Stimulated activated CD4-positive, alpha-beta T cell treated with anti-CD3 and anti-CD28 coated beads, TNF-alpha, amount 100 ng/mL, for 48 hours (primary cell): ENCODE data around the gene MOGAT1.
"Not testable (repeated sequence)": the region's sequence is repeated elsewhere in the genome, so short reads cannot be mapped to it uniquely, and the experiment has no call there.

ENCODE experiments used
- DNase-seq, 3 donors: peaks; one replicate each; pipeline ENCODE4 v3.0.0-alpha.2; 2020; ENCODE audit warnings: low read depth in 3 of 3

Gene MOGAT1

DNA sequence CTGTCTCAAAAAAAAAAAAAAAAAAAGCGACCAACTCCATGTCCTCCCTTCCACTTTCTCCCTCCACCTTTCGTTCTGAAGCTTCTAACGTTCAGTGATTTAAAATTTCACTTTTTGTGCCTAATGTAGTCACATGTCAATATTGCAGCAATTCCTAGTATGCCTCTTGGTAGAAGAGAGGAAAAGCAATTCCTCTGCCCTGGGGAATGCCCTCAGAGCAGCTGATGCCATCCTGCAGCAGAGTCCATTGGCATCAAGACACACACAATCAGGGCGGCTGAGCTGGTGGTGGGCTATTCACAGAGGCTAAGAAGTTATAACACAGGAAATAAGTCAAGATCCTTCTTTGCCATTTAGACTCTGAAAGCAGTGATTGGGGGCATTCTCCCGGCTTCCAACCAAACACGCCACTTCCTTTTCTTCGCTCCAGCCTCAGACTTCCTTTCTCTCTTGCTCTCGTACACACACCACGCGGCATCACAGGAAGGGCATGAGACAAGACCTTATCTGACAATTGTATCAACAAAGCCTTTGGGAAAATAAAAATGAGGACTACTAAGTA lies 71.9 kb downstream of the MOGAT1 start:
- DNase-seq: no peak

GRCh38 chr2:222745836-222746559 lies 74.5 kb downstream of the MOGAT1 start:
- no peak for DNase-seq

DNA sequence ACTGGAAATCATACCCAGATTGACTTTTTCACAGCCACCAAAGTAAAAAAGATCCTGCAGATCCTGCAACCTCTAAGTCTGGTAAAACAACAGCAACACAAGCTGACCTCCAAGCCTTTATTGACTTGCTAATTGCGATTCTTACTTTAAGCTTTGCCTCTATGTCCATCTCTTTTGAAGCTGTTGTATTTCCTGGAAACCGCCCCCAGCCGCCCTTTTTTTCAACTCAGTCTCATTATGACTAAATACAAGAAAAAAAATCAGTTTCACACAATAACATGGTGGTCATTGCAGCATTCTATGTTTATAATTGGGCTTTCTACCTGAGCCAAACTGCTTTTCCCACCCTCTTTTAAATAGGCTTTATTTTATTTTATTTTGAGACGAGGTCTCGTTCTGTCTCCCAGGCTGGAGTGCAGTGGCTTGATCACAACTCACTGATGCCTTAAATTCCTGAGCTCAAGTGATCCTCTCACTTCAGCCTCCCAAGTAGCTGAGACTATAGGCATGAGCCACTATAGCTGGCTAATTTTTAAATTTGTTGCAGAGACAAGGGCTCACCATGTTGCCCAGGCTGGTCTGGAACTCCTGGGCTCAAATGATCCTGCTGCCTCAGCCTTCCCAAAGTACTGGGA lies 76.2 kb downstream of the MOGAT1 start:
- no peak for DNase-seq

DNA sequence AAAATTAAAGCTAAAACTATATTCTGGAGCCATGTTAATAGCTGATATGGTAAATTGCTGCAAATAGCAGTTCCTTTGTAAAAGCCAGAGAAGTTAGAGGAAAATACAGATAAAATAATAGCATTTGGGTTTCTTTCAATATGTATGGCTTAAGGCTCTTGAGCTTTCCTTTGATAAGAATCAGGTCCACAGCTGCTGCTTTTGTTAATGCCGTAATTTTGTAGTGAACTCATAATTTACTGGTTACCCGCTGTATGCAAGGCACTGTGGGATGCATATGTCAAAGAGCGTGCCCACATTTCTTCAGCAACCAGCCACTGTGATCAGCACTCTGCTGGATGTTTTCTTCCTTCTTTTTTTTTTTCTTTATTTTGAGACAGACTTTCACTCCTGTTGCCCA lies 79.1 kb downstream of the MOGAT1 start:
- DNase-seq: no peak

DNA sequence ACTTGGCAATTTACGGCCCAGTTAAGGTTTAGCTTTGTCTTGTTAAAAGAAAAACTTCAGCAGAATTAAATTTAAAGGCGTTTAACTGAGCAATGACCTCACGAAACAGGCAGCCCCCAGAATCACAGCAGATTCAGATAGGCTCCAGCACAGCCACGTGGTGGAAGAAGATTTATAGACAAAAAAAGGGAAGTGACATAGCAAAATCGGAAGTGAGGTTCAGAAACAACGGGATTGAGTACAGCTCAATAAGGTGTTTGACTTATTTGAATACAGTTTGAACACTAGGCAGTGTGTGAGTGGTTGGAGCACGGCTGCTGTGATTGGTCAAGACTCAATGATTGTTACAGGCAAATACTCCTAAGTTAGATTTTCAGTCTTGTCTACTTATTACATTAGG lies 79.8 kb downstream of the MOGAT1 start:
- DNase-seq: no peak

GRCh38 chr2:222751821-222752719 lies 80.6 kb downstream of the MOGAT1 start:
- DNase-seq: no peak

DNA sequence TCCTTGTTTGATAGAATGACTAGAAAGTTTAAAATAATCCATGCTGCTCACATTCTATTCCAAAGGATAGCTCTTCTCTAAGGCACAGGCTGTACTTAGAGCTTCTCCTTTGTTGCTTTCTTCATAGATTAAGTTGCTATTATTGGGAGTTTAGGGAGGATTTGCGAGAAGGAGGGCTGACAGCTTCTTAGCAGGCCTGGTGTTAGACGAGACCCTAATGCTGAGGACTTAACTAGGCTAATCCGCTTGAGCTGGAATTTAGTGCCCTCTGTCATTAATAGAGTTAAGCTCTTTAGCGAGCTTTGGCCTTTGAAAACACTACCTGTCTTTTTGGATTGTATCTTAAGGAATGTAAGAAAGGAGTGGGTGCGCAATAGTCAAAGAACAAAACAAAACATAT lies 81.3 kb downstream of the MOGAT1 start:
- DNase-seq: no peak

DNA sequence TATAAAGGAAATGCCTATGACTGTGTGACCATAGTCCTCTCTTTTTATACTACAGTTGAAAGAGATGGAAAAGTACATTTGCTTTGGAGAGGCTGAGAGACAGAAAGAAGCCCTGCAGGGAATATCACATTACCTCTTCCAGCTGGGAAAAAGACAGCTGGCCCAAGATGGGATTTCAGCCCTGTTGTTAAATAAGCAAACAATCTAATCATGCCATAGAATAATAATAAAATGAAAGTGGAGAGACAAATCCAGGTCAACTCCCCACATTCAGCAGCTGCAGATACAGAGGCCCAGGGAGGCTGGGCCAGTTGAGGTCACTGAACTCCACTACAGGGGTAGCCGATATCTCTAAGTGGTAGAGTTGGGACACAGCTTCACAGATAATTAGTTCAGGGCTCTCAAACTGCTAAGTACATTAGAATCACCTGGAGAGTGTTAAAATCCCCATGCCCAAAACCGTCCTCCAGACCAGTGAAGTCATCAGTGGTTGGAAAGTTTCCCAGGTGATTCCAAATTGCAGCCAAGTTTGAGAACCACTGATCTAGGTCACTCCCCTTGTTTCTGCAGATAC lies 81.9 kb downstream of the MOGAT1 start:
- no peak for DNase-seq

DNA sequence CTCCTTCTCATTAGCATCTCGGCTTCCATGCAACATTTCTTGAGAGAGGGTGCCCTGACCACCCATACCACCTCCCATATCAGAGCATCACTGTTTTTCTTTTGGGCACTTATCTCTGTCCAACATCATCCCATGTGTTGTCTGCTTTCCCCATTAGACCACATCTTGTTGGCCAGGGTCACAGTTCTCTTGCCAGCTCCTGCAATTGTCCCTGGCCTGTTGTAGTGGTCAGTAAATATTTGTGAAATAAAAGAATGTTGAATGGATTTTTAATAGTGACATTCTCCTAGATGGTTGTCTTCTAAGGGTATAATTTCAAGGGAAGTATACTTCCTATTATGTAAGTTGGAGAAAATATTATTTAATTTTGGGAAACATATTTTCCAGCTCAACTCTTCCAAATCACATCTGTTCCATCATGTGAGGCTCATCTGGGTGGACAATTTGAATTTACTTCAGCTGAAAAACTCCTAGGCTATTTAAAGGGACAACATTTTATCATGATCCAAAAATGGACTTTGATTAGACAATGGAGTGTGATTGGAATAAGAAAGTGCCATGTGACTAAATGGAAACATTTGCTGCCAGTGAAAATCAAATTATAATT lies 83.0 kb downstream of the MOGAT1 start:
- DNase-seq: no peak

- DNase-seq: not testable (repeated sequence)
Observed at GRCh38 chr2:222755593-222755992, 84.1 kb downstream of the MOGAT1 start.

DNA sequence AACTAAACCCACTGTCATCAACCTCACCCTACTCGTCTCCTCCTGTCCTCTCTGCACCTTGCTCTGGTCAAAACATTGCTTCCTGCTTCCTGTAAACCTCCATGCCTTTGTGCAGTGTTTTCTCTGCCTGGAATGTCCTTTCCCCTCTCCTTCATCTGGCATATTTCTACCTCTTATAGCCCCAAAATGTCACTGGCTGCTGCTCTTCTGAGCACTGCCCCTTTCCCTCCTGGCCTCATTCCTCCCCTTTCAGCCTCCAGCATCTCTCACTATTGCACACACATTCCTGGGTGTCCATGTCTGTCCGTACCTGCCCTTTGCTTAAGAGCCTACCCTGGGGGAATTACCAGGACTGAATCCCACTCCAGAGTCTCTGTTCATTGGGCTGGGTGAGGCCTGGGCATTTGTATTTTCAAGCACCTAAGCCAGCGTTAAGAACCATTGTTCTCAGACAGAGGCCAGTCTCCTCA lies 84.9 kb downstream of the MOGAT1 start:
- DNase-seq: no peak

DNA sequence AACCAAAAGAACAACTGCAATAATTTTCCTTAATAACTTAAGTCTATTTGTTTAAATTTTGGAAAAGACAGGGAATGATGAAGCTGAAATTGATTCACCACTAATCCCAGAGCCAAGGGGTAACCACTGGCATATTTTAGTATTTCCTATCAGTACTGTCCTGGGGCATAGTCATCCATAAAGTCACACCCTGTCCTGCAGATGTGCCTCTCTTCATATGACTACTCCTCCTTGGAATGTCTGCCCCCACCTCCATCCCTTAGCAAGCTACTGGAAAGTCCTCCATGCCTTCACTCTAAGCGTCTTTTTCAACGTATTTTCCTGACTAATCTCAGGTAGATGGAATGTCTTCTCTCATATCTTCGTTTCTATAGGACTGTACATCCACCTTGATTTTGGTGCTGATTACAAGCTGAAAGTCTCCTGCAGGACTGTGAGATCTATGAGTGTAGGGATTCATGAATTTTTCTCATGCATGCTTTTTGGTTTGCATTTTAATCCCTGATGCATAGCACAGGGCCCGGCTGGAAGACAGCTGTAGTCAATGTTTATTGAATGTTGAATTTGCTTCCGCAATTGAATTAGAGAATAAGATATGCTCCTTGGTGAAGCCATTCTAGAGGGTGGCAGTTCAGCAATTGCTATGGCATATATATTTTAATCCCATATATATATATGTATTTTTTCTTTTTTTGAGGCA lies 85.6 kb downstream of the MOGAT1 start:
- no peak for DNase-seq
